Fibroblast of skin of left biceps (primary cell): Measurements from ENCODE around the gene DDI2.

Experiments used
- DNase-seq, 2 experiments: peaks; one replicate each; pipeline ENCODE4 v3.0.0-alpha.2; 2013; ENCODE audit warnings: low read depth in 2 of 2

The DDI2 gene

DNA sequence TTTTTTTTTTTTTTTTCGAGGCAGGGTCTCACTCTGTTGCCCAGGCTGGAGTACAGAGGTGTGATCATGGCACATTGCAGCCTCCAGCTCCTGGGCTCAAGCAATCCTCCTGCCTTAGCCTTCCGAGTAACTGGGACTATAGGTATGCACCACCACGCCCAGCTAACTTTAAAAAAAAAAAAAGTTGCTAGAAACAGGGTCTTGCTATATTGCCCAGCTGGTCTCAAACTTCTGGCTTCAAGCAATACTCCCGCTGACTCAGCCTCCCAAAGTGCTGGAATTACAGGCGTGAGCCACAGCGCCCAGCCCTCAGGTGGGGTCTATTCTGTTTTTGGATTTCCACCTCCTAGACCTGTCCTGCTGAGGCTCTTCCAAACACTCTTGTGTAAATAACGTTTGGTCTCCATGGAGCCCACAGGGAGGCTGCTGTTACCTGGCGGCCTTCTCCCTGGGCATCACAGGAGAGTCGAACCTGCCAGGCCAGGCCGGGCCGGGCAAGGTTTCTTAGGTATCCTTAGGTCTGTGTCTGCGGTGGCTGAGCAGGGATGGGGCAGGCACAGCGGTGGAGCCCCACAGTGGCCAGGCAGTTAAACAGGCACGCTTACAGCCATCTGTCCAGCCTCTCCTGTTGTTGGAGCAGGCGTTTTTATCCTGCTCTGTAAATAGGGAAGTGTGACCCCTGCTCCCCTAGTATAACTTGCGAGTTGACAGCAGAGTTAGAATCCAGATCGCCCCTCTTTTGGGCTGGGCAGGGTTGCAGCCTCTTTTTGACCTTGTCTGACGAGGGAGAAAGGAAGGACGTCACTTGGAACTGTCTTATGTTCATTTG is 85.7 kb downstream of the DDI2 start:
- DNase-seq: no peak

DNA sequence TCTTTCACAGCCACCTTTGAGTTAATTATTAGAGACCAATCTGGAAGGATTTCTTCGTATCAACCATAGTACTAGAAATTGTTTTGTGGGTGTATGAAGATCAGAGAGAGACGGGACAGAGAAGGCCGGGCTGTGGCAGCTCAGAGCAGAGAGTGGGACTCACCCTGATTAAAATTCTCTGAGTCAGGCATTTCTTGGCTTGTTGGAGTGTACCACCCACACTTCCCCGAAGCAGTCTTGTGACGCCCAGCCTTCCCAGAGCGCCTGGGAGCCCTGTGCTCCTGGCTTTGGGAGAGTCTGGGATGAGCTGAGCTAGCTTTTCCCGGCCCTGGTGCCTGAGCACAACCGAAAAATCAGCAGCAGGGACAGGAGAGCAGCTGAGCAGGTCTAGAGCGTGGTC is 86.3 kb downstream of the DDI2 start:
- DNase-seq: peak; percentile 54 to 58

DNA sequence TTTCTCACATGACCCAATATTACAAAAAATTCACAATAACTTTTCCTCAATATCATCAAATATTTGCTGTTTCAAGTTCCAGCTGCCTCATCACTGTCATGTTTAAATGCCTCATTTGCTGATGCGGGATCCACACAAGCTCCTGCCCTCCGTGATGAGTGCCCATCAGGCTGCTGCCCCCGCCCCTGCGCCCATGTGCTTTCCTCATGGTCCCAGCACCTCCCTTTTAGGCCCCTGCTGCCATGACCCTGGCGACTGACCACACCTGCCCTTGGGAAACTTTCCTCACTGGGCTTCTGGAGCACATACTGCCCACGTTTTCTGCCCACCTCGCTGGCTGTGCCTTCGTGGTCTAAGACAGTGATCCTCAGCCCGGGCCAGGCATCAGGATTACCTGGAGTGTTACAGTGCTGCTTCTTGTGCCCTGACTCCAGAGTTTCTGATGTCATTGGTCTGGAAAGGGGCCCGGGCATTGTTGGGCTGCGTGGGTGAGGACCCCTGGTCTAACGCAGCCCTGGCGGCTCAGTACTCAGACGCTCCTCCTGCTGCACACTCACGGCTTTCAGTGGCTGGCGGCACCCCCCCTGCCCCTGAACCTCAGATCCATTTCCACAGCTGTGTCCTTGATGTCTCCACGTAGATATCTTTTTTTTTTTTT is 87.4 kb downstream of the DDI2 start:
- no peak for DNase-seq

DNA sequence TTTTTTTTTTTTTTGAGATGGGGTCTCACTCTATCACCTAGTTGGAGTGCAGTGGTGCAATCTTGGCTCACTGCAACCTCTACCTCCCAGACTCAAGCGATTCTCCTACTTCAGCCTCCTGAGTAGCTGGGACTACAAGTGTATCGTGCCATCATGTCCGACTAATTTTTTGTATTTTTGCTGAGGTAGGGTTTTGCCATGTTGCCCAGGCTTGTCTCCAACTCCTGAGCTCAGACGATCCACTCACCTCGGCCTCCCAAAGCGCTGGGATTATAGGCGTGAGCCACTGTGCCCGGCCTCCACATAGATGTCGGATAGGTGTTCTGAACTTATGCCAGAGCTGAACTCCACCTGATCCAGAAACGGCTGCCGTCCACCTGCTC is 87.9 kb downstream of the DDI2 start:
- DNase-seq: no peak

DNA sequence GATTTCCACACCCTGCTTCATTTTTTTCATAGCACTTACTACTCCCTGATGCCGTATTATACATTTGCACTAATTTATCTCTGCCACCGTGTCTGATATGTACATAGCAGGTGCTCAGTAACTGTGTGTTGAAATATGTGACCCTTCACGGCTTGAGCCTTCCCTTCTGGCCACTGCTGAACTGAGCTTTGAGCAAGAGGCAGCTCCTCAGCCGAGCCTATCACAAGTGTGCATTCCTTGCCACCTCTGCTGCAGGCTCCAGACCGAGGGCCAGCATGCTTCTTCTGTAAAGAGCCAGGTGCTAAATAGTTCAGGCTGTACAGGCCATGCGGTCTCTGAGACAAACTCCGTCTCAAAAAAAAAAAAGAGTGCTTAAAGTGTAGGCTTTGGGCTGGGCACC is 89.5 kb downstream of the DDI2 start:
- DNase-seq: no peak

DNA sequence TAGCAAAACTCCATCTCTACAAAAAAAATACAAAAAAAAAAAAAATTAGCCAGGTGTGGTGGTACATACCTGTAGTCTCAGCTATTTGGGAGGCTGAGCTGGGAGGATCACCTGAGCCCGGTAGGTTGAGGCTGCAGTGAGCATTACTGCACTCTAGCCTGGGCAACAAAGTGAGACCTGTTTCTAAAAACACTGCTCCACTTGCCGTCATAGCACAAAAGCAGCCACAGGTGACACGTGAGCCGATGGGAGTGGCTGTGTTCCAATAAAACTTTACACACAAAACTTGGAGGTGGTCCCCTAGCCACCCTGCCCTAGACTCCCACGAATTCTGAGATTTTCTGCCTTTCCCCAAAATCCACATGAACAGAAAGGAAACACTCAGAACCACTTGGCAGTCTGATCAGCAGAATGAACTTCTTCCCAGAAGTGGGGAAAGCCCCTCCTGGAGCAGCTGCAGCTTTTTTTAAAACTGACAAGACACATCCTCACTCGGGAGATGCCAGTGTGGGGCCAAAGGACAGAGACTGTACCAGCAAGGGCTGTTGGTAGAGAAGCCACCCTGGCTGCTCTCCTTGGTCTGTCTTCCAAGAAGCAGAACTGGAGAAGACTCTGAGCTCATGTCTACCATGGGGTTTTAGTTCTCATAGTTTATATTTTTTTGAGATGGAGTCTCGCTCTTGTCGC is 90.1 kb downstream of the DDI2 start:
- no peak for DNase-seq

DNA sequence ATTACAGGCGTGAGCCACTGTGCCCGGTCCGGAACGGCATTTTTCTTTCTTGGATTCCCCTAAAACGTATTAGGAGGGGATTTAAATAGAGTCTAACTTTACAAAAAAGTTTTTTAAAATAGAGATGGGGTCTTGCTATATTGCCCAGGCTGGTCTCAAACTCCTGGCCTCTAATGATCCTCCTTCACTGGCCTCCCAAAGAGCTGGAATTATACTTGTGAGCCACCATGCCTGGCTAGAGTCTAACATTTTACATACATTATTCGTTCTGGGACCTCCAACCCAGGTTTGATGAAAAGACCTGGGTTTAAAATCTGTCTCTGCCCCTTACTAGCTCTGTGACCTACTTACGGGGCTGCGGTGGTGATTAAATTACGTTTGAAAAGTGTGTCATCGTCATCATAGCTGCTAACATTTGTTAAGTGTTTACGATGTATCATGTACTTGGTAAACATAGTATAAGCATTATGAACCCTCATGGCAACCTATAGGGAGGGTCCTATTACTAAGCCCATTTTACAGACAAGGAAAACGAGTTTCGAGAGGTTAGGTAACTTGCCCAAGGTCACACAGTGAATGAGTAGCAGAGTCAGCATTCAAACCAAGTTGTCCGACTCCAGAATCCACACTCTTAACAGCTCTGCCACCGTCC is 91.4 kb downstream of the DDI2 start:
- DNase-seq: no peak

DNA sequence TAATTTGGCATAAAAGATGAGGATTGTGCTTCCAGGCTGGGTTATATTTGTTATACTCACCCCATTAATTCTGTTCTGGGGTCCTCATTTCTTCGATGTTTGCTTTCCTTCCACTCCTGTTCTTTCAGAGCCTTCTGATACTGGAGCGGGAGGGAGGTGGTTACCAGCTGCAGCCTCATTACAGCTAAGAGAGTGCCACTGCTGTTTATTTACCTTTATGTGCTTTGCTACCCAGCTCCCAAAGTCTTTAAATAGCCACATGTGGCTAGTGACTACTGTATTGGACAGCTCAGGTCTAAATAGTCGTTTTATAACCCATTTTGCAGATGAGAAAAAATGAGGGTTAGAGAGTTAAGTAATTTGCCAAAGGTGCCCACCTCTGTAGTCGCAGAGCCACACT is 92.0 kb downstream of the DDI2 start:
- no peak for DNase-seq

DNA sequence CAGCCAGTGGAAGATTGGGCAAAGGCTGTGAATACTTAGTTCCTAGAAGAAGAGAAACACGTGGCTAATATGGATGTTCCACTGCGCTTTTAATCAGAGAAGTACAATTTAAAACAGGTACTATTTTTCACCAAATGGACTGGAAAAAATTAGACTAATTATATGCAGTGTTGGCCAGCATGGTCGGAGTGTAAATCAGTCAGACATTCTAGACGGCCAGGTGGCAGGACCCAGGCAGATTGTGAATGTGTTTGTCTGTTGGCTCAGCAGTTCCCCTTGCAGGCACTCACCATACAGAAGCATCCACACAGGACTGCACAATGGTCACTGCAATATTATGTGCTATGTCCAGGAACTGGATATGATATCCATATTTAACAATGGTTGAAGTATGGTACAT is 94.9 kb downstream of the DDI2 start:
- no peak for DNase-seq

DNA sequence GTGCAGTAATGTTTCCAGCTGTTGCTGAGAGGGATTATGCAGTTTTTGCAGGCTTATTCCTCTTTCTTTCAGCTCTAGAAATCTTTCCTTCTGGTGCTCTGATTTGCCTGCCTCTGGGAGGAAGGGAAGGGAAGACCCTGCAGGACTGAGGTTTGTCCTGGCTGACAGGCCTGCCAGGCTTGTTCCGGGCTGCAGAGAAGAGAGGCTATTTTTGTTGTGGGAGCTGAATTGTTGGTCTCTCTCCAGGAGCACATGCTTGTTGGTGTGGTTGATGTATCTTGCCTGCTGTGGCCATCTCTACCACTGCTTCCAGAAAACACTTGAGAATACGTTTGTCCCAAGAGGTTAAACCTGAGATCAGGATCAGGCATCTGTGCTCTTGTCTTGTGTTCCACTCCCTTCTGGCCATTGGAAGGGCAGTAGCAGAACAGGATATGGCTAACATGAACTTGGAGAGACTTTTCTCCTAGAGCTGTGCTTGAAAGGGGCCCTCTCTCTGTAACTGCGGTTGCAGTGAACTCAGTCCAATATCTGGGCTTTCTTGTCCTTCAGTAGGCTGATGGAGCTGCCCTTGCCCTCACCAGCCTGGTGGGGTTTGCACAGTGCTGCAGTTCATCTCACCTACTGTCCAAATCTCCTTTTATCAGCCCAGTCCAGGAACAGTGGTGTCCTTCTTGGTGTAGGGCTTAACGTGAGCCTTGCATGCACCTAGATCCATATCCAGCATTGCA is 97.3 kb downstream of the DDI2 start:
- no peak for DNase-seq

DNA sequence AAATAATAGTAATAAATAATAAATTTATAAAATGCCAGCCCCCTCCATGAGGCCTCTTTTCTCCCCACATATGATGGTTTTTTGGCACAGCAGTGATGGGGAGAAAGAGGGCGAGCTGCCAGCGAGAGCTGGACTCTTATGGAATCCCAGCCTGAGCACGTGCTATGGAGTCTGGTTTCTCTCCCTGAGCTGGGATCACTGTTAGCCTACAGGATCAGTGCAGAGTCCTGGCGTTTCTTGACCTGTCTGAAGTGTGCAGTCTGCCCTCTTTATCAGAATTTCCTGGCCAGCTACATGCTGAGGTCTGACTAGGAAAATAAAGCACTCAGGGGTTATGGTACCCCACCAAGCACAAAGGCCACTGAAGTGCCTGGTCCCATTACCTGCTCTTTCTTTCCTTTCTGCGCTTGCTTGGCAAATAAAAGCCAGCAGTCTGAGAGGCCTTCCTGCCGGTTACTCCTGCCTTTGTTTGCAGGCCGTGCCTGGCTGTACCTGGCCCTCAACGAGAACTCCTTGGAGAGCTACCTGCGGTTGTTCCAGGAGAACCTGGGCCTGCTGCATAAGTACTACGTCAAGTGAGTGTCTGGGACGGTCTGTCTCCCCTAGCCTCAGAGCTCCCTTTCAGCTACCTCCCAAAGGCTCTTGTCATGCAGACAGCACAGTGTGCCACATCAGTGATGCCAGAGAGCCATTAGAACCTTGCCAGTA is 100.3 kb downstream of the DDI2 start:
- no peak for DNase-seq

DNA sequence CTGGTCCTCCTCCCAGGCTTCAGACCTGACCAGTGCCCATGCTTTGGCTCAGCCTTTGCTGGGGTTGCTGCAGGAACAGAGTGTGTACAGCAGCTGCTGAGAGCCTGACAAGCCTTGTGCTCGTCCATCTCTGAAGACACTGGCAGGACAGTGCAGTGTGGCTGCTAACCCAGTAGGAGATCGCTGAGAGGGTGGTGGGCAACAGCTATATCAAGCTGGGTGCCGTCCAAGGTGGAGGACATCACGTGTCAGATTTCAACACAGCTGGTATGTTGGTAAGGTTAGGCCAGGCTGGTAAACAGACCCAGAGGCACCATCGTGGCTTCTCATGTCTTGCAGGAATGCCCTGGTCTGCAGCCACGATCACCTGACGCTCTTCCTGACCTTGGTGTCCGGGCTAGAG is 100.9 kb downstream of the DDI2 start:
- DNase-seq: no peak
